ENCODE measurements around the gene C11orf21.

GRCh38 chr11:2280208-2280607 lies 21.5 kb downstream of the C11orf21 start:
- TF ChIP-seq CTCF (IDR thresholded peaks at IDR 0.05), result no peak
- TF ChIP-seq POLR2A (IDR thresholded peaks at IDR 0.05), result no peak
